HG02610 (cell line): ENCODE measurements around the gene PRL.

ENCODE experiments used
- ATAC-seq: cut with Tn5 transposase; IDR thresholded peaks from one replicate; pipeline ENCODE4 v1.9.1; 2021; ENCODE audit warnings: mild to moderate bottlenecking, moderate library complexity; ENCODE audit not compliant: unreplicated experiment

Gene PRL

DNA sequence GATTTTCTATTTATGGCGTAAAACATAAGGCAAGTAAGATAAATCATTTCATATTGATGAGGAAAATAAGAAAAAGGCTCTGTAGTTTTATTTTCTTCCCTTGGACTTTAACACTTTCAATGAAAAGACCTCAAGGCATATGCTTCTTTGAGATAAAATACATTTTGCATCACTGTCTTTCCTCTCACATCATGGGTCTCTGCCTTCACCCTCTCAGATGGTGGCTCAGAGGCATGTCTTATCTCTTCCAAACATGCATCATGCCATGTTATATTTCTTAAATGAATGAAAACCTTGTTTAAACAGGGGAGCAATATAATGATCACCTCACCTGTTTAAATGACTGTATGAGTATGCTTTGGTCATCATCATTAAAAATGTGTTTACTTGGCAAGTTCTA lies 59.3 kb downstream of the PRL start:
- no peak for ATAC-seq
